Neural cell (in vitro differentiated cells): ENCODE measurements around the gene SCAP. TPM values are rescaled to one million over a fixed set of nuclear protein-coding genes. Genes with fewer than 3 reads are reported as not detected.

Experiments
- H2AFZ ChIP-seq: fragments of 200-600, 300-800 bp; sonication (generic), shearing (Covaris generic); 2 replicates; pipeline ENCODE4 v1.6.0; 2014; ENCODE audit warnings: low read depth, mild to moderate bottlenecking, antibody characterized with exemption, low read length, moderate library complexity
- H3F3A ChIP-seq: fragments of 200-600 bp; shearing (Covaris generic); 2 replicates; pipeline ENCODE4 v1.6.1; 2016; ENCODE audit warnings: mild to moderate bottlenecking, moderate library complexity, mixed read lengths, antibody characterized with exemption, low read length; ENCODE audit not compliant: insufficient read depth, poor library complexity, severe bottlenecking
- H3K27ac ChIP-seq: fragments of 200-600, 300-800 bp; sonication (generic), shearing (Covaris generic); 2 replicates; pipeline ENCODE4 v1.5.1; 2014; ENCODE audit warnings: mild to moderate bottlenecking, low read length, moderate library complexity
- H3K27me3 ChIP-seq: fragments of 300-800, 200-600 bp; sonication (generic), shearing (Covaris generic); 2 replicates; pipeline ENCODE4 v1.6.0; 2014; ENCODE audit warnings: mild to moderate bottlenecking, low read depth, low read length, moderate library complexity; ENCODE audit not compliant: insufficient read depth
- H3K36me3 ChIP-seq: fragments of 300-800, 200-600 bp; sonication (generic), shearing (Covaris generic); 2 replicates; pipeline ENCODE4 v1.5.1; 2014; ENCODE audit warnings: mild to moderate bottlenecking, antibody characterized with exemption, low read length, moderate library complexity; ENCODE audit not compliant: insufficient read depth
- H3K4me2 ChIP-seq: fragments of 300-800, 200-600 bp; sonication (generic), shearing (Covaris generic); 2 replicates; pipeline ENCODE4 v1.6.0; 2014; ENCODE audit warnings: mild to moderate bottlenecking, low read length
- H3K4me3 ChIP-seq: fragments of 300-800, 200-600 bp; sonication (generic), shearing (Covaris generic); 2 replicates; pipeline ENCODE4 v1.5.1; 2014; ENCODE audit warnings: mild to moderate bottlenecking, low read length, moderate library complexity
- H3K79me2 ChIP-seq: fragments of 200-600 bp; shearing (Covaris generic); replicated peaks from 2 replicates; pipeline ENCODE4 v1.6.0; 2014; ENCODE audit warnings: mild to moderate bottlenecking, low read length, moderate library complexity; ENCODE audit not compliant: insufficient read depth
- H3K9ac ChIP-seq: fragments of 300-800, 200-600 bp; sonication (generic), shearing (Covaris generic); 2 replicates; pipeline ENCODE4 v1.6.1; 2016; ENCODE audit warnings: mild to moderate bottlenecking, low read length, mixed read lengths
- H3K9me2 ChIP-seq: fragments of 200-600 bp; shearing (Covaris generic); 2 replicates; pipeline ENCODE4 v1.6.1; 2016; ENCODE audit warnings: mild to moderate bottlenecking, low read length, mixed read lengths; ENCODE audit not compliant: insufficient read depth
- H3K9me3 ChIP-seq: fragments of 200-600, 300-800 bp; sonication (generic), shearing (Covaris generic); 2 replicates; pipeline ENCODE4 v1.6.1; 2016; ENCODE audit warnings: mild to moderate bottlenecking, mixed run types, low read length, moderate library complexity, mixed read lengths
- H4K20me1 ChIP-seq: fragments of 200-600 bp; shearing (Covaris generic); 2 replicates; pipeline ENCODE4 v1.6.1; 2016; ENCODE audit warnings: mild to moderate bottlenecking, mixed run types; ENCODE audit not compliant: insufficient read depth
- EZH2 ChIP-seq: fragments of 200-600, 300-800 bp; shearing (Covaris generic), sonication (generic); IDR thresholded peaks from 2 replicates; pipeline ENCODE4 v1.6.1; 2014; ENCODE audit warnings: antibody characterized with exemption, low read length, borderline replicate concordance, mild to moderate bottlenecking; ENCODE audit not compliant: insufficient read depth, poor library complexity, severe bottlenecking
- MXI1 ChIP-seq: fragments of 450-650 bp; conservative IDR thresholded peaks from 2 replicates; pipeline ENCODE4 v1.6.1; 2014; ENCODE audit warnings: antibody characterized with exemption, mild to moderate bottlenecking; ENCODE audit not compliant: poor library complexity, severe bottlenecking
- POLR2AphosphoS5 ChIP-seq: IDR thresholded peaks from 2 replicates; pipeline ENCODE4 v1.6.1; 2012
- RAD21 ChIP-seq: fragments of 450-650 bp; conservative IDR thresholded peaks from 2 replicates; pipeline ENCODE4 v1.6.1; 2014; ENCODE audit warnings: antibody characterized with exemption, mild to moderate bottlenecking, moderate library complexity
- SMC3 ChIP-seq: fragments of 450-650 bp; conservative IDR thresholded peaks from 2 replicates; pipeline ENCODE4 v1.6.1; 2014; ENCODE audit warnings: antibody characterized with exemption, mild to moderate bottlenecking, moderate library complexity; ENCODE audit not compliant: poor library complexity
- TAF1 ChIP-seq: IDR thresholded peaks from 2 replicates; pipeline ENCODE4 v1.6.1; 2012; ENCODE audit warnings: low read depth
- polyA plus RNA-seq: library from polyadenylated mRNA; depleted of rRNA; stranded (reverse); fragments of >200 nt; gene quantifications from 2 replicates; pipeline ENCODE4 v1.2.3, GENCODE V29; 2014
- TF ChIP-seq, protein P1 (sequence below): IDR thresholded peaks from 2 replicates; pipeline ENCODE4 v1.6.1; 2012; ENCODE audit warnings: borderline replicate concordance
- TF ChIP-seq, protein P2 (sequence below): fragments of 450-650 bp; IDR thresholded peaks from 2 replicates; pipeline ENCODE4 v1.5.1; 2014; ENCODE audit warnings: antibody characterized with exemption, mild to moderate bottlenecking, moderate library complexity; ENCODE audit not compliant: poor library complexity, severe bottlenecking

The SCAP gene
- polyA plus RNA-seq, 1 donor from 2014 or later, result 58.0 TPM

DNA sequence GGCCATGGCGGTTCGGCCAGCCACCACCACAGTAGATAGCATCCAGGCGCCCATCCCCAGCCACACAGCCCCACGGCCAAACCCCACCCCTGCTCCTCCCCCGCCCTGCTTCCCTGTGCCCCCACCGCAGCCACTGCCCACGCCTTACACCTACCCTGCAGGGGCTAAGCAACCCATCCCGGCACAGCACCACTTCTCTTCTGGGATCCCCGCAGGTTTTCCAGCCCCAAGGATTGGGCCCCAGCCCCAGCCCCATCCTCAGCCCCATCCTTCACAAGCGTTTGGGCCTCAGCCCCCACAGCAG is 65.4 kb downstream of the SCAP start:
- TF ChIP-seq MXI1 (no peak), EZH2 (no peak), POLR2AphosphoS5 (no peak), SMC3 (no peak), RAD21 (no peak), TAF1 (no peak)
- TF ChIP-seq, protein P1, sequence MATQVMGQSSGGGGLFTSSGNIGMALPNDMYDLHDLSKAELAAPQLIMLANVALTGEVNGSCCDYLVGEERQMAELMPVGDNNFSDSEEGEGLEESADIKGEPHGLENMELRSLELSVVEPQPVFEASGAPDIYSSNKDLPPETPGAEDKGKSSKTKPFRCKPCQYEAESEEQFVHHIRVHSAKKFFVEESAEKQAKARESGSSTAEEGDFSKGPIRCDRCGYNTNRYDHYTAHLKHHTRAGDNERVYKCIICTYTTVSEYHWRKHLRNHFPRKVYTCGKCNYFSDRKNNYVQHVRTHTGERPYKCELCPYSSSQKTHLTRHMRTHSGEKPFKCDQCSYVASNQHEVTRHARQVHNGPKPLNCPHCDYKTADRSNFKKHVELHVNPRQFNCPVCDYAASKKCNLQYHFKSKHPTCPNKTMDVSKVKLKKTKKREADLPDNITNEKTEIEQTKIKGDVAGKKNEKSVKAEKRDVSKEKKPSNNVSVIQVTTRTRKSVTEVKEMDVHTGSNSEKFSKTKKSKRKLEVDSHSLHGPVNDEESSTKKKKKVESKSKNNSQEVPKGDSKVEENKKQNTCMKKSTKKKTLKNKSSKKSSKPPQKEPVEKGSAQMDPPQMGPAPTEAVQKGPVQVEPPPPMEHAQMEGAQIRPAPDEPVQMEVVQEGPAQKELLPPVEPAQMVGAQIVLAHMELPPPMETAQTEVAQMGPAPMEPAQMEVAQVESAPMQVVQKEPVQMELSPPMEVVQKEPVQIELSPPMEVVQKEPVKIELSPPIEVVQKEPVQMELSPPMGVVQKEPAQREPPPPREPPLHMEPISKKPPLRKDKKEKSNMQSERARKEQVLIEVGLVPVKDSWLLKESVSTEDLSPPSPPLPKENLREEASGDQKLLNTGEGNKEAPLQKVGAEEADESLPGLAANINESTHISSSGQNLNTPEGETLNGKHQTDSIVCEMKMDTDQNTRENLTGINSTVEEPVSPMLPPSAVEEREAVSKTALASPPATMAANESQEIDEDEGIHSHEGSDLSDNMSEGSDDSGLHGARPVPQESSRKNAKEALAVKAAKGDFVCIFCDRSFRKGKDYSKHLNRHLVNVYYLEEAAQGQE, result no peak
- TF ChIP-seq, protein P2, sequence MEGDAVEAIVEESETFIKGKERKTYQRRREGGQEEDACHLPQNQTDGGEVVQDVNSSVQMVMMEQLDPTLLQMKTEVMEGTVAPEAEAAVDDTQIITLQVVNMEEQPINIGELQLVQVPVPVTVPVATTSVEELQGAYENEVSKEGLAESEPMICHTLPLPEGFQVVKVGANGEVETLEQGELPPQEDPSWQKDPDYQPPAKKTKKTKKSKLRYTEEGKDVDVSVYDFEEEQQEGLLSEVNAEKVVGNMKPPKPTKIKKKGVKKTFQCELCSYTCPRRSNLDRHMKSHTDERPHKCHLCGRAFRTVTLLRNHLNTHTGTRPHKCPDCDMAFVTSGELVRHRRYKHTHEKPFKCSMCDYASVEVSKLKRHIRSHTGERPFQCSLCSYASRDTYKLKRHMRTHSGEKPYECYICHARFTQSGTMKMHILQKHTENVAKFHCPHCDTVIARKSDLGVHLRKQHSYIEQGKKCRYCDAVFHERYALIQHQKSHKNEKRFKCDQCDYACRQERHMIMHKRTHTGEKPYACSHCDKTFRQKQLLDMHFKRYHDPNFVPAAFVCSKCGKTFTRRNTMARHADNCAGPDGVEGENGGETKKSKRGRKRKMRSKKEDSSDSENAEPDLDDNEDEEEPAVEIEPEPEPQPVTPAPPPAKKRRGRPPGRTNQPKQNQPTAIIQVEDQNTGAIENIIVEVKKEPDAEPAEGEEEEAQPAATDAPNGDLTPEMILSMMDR, result no peak
- Histone ChIP-seq H3K9me3 (no peaks in the 10 kb centered on the region), H3K9ac (no peak overlapping the region), H3F3A (no peaks in the 10 kb centered on the region), H3K36me3 (no peaks in the 10 kb centered on the region), H3K79me2 (no peaks in the 10 kb centered on the region), H3K4me2 (no peak overlapping the region), H2AFZ (no peak overlapping the region), H3K4me3 (no peak overlapping the region), H4K20me1 (no peaks in the 10 kb centered on the region), H3K27ac (no peak overlapping the region), H3K9me2 (no peaks in the 10 kb centered on the region), H3K27me3 (no peaks in the 10 kb centered on the region)

DNA sequence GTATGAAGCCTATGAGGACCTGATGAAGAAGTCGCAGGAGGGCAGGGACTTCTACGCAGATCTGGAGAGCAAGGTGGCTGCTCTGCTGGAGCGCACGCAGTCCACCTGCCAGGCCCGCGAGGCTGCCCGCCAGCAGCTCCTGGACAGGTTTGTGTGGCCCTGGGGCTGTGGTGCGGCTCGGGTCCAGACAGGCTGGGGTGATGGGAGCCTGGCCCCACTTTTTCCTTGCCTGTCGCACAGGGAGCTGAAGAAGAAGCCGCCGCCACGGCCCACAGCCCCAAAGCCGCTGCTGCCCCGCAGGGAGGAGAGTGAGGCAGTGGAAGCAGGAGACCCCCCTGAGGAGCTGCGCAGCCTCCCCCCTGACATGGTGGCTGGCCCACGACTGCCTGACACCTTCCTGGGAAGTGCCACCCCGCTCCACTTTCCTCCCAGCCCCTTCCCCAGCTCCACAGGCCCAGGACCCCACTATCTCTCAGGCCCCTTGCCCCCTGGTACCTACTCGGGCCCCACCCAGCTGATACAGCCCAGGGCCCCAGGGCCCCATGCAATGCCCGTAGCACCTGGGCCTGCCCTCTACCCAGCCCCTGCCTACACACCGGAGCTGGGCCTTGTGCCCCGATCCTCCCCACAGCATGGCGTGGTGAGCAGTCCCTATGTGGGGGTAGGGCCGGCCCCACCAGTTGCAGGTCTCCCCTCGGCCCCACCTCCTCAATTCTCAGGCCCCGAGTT is 65.9 kb downstream of the SCAP start:
- Histone ChIP-seq H3K9ac (no peak overlapping the region), H3K36me3 (no peaks in the 10 kb centered on the region), H2AFZ (no peak overlapping the region), H3F3A (no peaks in the 10 kb centered on the region), H3K4me3 (no peak overlapping the region), H3K79me2 (no peaks in the 10 kb centered on the region), H3K9me2 (no peaks in the 10 kb centered on the region), H4K20me1 (no peaks in the 10 kb centered on the region), H3K27me3 (no peaks in the 10 kb centered on the region), H3K9me3 (no peaks in the 10 kb centered on the region), H3K27ac (no peak overlapping the region), H3K4me2 (no peak overlapping the region)
- TF ChIP-seq MXI1, result no peak
- TF ChIP-seq, protein P2, result no peak
